Activated B cell treated with CpG ODN at 0.5 μM for 24 hours (primary cell): ENCODE measurements around the gene CBX2. TPM values are rescaled to one million over a fixed set of nuclear protein-coding genes. Genes with fewer than 3 reads are reported as not detected.

Experiments used
- ATAC-seq: fragments of 200-7000 bp; cut with Tn5 transposase; one replicate; pipeline ENCODE4 v1.10.0; 2021; ENCODE audit warnings: low read depth, mild to moderate bottlenecking, moderate library complexity
- CTCF ChIA-PET: fragments of 350-600 bp; sonication (Branson Sonifier 250); formaldehyde crosslinking; loops from one replicate; lab custom pipeline; 2021; ENCODE audit warnings: antibody characterized with exemption; lab: Charles Lee
- POLR2A ChIA-PET: fragments of 350-600 bp; sonication (Branson Sonifier 250); formaldehyde crosslinking; loops from one replicate; lab custom pipeline; 2021; ENCODE audit warnings: antibody characterized with exemption; lab: Charles Lee
- DNase-seq: peaks from one replicate; pipeline ENCODE4 v3.0.0; 2022
- H3K27ac Mint-ChIP-seq: one replicate; pipeline ENCODE4 v1.8.0; 2020; ENCODE audit warnings: mixed read lengths
- H3K27me3 Mint-ChIP-seq: one replicate; pipeline ENCODE4 v1.8.0; 2021; ENCODE audit warnings: mixed read lengths
- H3K36me3 Mint-ChIP-seq: one replicate; pipeline ENCODE4 v1.8.0; 2021; ENCODE audit warnings: low read depth, mixed read lengths
- H3K4me1 Mint-ChIP-seq: one replicate; pipeline ENCODE4 v1.8.0; 2021; ENCODE audit warnings: mixed read lengths
- H3K4me3 Mint-ChIP-seq: one replicate; pipeline ENCODE4 v1.8.0; 2020; ENCODE audit warnings: mild to moderate bottlenecking, mixed read lengths
- H3K9me3 Mint-ChIP-seq: one replicate; pipeline ENCODE4 v1.8.0; 2020; ENCODE audit warnings: mixed read lengths
- intact Hi-C: fragments of 100-400 bp; cut with micrococcal nuclease; formaldehyde crosslinking; loops from one replicate; pipeline ENCODE4 v1.15.1; 2024
- total RNA-seq: library from RNA; stranded (reverse); gene quantifications from 2 replicates; pipeline ENCODE4 v1.2.3, GENCODE V29; 2022
- TF ChIP-seq, protein P1 (sequence below): fragments of 200-600 bp; IDR thresholded peaks from one replicate; pipeline ENCODE4 v1.8.0; 2022; ENCODE audit warnings: antibody characterized with exemption, mild to moderate bottlenecking

CBX2 gene
- total RNA-seq, 1 donor from 2014 or later, result 0.67 TPM

DNA sequence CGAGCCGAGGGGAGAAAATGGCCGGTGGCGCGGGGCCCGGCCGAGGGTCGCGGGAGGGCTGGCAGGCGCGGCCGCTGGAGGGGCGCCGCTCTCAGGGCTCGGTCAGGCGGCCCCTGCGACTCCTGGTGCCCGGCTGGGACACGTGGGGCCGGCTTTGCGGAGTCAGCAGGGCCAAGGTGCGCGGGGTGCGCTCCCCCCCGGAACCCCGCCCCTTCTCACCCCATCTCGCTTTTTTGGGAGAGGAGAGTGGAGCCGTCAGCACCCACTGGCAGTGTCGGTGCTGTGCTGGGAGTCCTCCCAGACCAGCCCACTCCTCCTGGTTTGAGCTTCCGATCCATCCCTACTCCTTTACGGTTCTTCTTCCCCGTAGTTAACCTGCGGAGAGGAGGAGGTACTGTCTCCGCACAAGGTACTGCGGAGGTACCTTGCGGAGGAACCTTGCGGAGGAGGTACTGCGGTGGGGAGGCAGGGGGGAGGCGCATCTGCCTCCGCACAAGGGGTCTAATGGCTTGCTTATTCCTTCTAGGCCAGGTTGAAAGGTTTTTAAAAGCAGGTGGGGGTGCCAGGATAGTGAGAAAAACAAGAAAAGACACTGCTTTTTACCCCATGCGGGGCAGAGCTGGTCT is 38.0 kb downstream of the CBX2 start:
- H3K9me3 Mint-ChIP-seq, result no peaks in the 10 kb centered on the region
- intact Hi-C loops, result loop anchor here (1.0 kb wide), 1 partner anchor 23 kb away; the partner anchor contains the start of gene CBX4
- peak overlapping the region; percentile 15 for H3K4me3 Mint-ChIP-seq
- peaks cover 24% of the 10 kb centered on the region for H3K4me1 Mint-ChIP-seq
- H3K27me3 Mint-ChIP-seq, result peaks cover 42% of the 10 kb centered on the region
- POLR2A ChIA-PET, result interaction anchor here (3.4 to 18.2 kb wide), 2 partner anchors 10 to 26 kb away, joined by 20 to 212 read pairs; partner anchors contain the start of gene CBX4
- CTCF ChIA-PET, result no interaction called here
- DNase-seq, result no peak
- H3K27ac Mint-ChIP-seq, result no peak overlapping the region
- TF ChIP-seq, protein P1, sequence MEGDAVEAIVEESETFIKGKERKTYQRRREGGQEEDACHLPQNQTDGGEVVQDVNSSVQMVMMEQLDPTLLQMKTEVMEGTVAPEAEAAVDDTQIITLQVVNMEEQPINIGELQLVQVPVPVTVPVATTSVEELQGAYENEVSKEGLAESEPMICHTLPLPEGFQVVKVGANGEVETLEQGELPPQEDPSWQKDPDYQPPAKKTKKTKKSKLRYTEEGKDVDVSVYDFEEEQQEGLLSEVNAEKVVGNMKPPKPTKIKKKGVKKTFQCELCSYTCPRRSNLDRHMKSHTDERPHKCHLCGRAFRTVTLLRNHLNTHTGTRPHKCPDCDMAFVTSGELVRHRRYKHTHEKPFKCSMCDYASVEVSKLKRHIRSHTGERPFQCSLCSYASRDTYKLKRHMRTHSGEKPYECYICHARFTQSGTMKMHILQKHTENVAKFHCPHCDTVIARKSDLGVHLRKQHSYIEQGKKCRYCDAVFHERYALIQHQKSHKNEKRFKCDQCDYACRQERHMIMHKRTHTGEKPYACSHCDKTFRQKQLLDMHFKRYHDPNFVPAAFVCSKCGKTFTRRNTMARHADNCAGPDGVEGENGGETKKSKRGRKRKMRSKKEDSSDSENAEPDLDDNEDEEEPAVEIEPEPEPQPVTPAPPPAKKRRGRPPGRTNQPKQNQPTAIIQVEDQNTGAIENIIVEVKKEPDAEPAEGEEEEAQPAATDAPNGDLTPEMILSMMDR, result no peak
- no peak for ATAC-seq
- H3K36me3 Mint-ChIP-seq, result no peaks in the 10 kb centered on the region

DNA sequence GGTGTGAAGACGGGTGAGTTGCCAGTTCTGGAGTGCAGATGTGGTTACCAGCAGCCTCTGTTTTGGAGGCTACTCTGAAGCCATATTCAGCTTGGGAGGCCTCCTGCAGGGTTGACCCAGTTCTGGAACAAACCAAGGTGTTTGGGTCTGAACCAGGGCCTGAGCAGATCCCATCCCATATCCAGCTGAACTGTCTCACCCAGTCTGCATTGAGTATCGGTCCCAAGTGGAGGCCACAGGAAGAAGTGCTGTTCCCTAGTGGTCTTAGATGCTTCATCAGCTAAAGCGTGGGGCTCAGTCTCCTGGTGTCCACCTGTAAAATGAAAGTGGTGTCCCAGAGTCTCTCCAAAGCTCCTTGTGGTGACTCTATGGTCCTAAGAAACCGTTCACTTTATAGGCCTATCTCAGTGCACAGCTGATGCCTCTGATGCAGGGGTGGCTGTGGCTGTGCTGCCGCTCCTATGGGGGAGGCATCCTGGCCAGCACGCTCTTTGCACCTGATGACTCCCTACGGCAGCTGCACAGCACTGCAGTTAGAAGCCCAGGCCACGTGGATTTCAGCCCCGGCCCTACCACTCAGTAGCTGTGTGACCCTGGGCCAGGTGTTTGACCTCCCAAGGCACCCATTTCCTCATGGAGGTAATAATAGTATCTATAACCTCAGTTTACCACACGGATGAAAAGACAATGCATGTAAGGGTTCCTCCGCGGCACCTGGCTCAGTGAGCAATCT is 40.2 kb downstream of the CBX2 start:
- CTCF ChIA-PET, result interaction anchor here (0.7 to 2.0 kb wide), 3 partner anchors 17 to 25 kb away, joined by 3 to 5 read pairs (median 3); no protein-coding TSS in a partner anchor
- Mint-ChIP-seq H3K27ac (no peak overlapping the region), H3K4me3 (no peak overlapping the region), H3K27me3 (peaks cover 44% of the 10 kb centered on the region), H3K4me1 (peaks cover 11% of the 10 kb centered on the region), H3K9me3 (no peaks in the 10 kb centered on the region), H3K36me3 (no peaks in the 10 kb centered on the region)
- ATAC-seq (no peak), DNase-seq (no peak)
- POLR2A ChIA-PET, result interaction anchor here (1.2 to 18.2 kb wide), 5 partner anchors 10 to 23 kb away, joined by 3 to 212 read pairs (median 7); partner anchors contain the start of gene CBX4
- TF ChIP-seq, protein P1, result no peak
- intact Hi-C loops, result no loop called here

DNA sequence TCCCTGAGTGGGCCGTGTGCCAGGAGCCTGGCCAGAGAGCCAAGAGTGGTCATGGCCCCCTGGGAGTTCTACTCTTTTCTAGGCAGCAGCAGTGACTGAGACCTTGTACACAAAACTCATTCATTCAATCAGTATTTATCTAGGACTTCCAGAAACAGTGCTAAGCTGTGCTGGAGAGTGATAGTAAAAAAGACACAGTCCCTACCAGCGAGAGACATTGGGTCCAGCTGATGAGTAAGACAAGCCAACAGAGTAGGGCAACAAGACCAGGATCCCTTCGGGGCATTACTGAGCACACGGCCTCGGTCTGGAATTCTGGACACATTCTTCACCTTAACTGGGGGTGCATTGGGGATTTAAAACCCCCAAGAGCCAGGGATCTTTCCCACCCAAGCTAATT is 41.1 kb downstream of the CBX2 start:
- Mint-ChIP-seq H3K27me3 (peaks cover 46% of the 10 kb centered on the region), H3K4me1 (peaks cover 11% of the 10 kb centered on the region), H3K4me3 (no peak overlapping the region), H3K9me3 (no peaks in the 10 kb centered on the region), H3K36me3 (no peaks in the 10 kb centered on the region), H3K27ac (no peak overlapping the region)
- intact Hi-C loops, result no loop called here
- CTCF ChIA-PET, result interaction anchor here (2.0 kb wide), 1 partner anchor 16 kb away, joined by 5 read pairs; no protein-coding TSS in a partner anchor
- POLR2A ChIA-PET, result interaction anchor here (0.9 to 18.2 kb wide), 2 partner anchors 23 to 106 kb away, joined by 3 to 212 read pairs; partner anchors contain the start of gene CBX4
- TF ChIP-seq, protein P1, result no peak
- DNase-seq (no peak), ATAC-seq (no peak)

DNA sequence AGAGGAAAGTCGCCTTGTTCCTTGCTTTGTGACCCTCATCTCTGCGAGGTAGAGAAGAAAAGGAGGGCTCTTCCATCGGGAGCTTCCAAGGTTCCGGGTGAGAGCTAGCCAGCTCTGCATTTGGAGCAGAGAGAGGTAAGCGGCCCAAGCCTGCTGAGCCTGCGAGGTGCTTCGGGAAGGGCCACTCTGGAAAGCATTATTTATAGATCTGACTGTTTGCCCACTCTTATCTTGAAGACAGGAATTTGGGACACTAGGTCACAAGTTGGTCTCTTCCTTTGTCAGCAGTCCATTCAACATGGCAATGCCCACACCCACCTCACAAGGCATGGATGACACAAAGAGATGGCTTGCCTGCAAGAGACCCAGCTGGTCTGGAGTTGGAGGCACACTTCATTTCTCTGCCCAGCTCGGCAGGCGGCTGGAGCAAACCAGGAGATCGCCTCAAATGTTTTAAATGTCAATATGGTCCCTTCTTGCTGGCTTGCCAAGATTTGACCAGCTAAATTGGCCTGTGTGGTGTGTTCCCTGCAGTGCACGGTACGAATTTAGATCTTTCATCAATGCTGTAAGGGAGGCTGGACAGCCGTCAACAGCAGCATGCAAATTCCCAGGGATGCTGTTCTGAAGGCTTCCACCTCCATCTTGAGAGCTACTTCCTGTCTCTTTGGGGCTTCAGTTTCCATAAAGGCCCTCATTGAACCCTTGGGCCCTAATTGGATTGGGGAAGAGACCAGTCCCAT is 41.8 kb downstream of the CBX2 start:
- Mint-ChIP-seq H3K4me3 (no peak overlapping the region), H3K36me3 (no peaks in the 10 kb centered on the region), H3K4me1 (peaks cover 5% of the 10 kb centered on the region), H3K27ac (no peak overlapping the region), H3K9me3 (no peaks in the 10 kb centered on the region), H3K27me3 (peaks cover 44% of the 10 kb centered on the region)
- CTCF ChIA-PET, result interaction anchor here (1.0 to 2.0 kb wide), 2 partner anchors 16 to 19 kb away, joined by 3 to 5 read pairs; partner anchors contain the start of gene CBX4
- DNase-seq, result no peak
- POLR2A ChIA-PET, result interaction anchor here (0.6 to 18.2 kb wide), 4 partner anchors 16 to 106 kb away, joined by 3 to 212 read pairs (median 4); partner anchors contain the start of gene CBX4
- intact Hi-C loops, result no loop called here
- ATAC-seq, result no peak
- TF ChIP-seq, protein P1, result no peak
